RWPE2 (cell line): ENCODE data around the gene ACP2.

Source experiments
- ATAC-seq: fragments of 200-7000 bp; cut with Tn5 transposase; 3 replicates; pipeline ENCODE4 v1.9.1; 2021; ENCODE audit warnings: low read depth
- DNase-seq: peaks from one replicate; pipeline ENCODE4 v3.0.0-alpha.2; 2020; ENCODE audit warnings: low spot score
- H3K27ac ChIP-seq: fragments of 450-650 bp; 2 replicates; pipeline ENCODE4 v1.5.1; 2017; ENCODE audit warnings: mild to moderate bottlenecking; ENCODE audit not compliant: poor library complexity, severe bottlenecking
- H3K27me3 ChIP-seq: fragments of 250-450 bp; sonication (Bioruptor Pico); 2 replicates; pipeline ENCODE4 v1.5.1; 2021; ENCODE audit warnings: mild to moderate bottlenecking, moderate library complexity; ENCODE audit not compliant: insufficient read depth, poor library complexity, severe bottlenecking
- H3K36me3 ChIP-seq: fragments of 250-450 bp; sonication (Bioruptor Pico); 2 replicates; pipeline ENCODE4 v1.5.1; 2020; ENCODE audit warnings: low read depth, mild to moderate bottlenecking, moderate library complexity
- H3K4me1 ChIP-seq: fragments of 250-450 bp; sonication (Bioruptor Pico); 2 replicates; pipeline ENCODE4 v1.5.1; 2021; ENCODE audit warnings: mild to moderate bottlenecking, moderate library complexity; ENCODE audit not compliant: insufficient read depth, poor library complexity, severe bottlenecking
- H3K4me3 ChIP-seq: fragments of 250-450 bp; sonication (Bioruptor Pico); 2 replicates; pipeline ENCODE4 v1.5.1; 2021; ENCODE audit warnings: mild to moderate bottlenecking, moderate library complexity; ENCODE audit not compliant: severe bottlenecking
- H3K9me3 ChIP-seq: fragments of 250-450 bp; sonication (Bioruptor Pico); 2 replicates; pipeline ENCODE4 v1.5.1; 2021; ENCODE audit warnings: mild to moderate bottlenecking, moderate library complexity; ENCODE audit not compliant: severe bottlenecking
- TF ChIP-seq, protein P1 (sequence below): fragments of 450-650 bp; IDR thresholded peaks from one replicate; pipeline ENCODE4 v1.5.1; 2017; ENCODE audit warnings: mild to moderate bottlenecking, moderate library complexity; ENCODE audit not compliant: poor library complexity, severe bottlenecking

Gene ACP2, protein sequence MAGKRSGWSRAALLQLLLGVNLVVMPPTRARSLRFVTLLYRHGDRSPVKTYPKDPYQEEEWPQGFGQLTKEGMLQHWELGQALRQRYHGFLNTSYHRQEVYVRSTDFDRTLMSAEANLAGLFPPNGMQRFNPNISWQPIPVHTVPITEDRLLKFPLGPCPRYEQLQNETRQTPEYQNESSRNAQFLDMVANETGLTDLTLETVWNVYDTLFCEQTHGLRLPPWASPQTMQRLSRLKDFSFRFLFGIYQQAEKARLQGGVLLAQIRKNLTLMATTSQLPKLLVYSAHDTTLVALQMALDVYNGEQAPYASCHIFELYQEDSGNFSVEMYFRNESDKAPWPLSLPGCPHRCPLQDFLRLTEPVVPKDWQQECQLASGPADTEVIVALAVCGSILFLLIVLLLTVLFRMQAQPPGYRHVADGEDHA

DNA sequence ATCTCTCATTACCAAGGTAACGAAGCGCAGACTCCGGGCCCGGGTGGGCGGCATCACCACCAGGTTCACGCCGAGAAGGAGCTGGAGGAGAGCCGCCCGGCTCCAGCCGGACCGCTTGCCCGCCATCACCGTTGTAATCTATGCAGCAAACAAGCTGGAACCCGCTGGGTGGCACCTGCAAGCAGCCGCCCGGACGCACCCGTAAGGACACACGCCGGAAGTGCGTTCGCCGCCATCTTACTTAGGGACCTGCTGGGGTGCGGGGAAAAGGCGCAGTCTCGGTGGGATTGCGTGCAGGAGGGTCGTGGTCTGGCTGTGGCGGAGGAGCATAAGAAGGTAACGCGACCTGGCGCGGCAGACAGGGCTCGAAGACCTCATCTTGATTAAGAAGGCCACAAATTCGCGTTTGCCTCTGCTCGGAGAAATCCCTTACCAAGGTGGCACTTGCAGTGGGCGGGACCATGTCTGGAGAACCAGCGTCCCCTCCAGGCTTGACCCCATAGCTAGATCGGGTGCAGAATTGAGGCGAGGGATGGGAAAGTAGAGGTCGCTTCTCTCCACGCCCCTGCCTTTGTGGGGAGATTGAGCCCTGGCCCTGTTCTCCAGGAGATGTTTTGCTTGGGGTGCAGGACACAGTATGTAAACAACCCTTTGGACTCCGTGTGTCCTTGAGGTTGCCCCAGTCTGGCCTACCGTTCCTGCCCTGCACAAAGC is at the start of gene ACP2:
ACP2 (minus strand) TSS at position 151 of the 714 bp plus-strand sequence; CDS start at position 126, 25 bp downstream.
- TF ChIP-seq, protein P1, sequence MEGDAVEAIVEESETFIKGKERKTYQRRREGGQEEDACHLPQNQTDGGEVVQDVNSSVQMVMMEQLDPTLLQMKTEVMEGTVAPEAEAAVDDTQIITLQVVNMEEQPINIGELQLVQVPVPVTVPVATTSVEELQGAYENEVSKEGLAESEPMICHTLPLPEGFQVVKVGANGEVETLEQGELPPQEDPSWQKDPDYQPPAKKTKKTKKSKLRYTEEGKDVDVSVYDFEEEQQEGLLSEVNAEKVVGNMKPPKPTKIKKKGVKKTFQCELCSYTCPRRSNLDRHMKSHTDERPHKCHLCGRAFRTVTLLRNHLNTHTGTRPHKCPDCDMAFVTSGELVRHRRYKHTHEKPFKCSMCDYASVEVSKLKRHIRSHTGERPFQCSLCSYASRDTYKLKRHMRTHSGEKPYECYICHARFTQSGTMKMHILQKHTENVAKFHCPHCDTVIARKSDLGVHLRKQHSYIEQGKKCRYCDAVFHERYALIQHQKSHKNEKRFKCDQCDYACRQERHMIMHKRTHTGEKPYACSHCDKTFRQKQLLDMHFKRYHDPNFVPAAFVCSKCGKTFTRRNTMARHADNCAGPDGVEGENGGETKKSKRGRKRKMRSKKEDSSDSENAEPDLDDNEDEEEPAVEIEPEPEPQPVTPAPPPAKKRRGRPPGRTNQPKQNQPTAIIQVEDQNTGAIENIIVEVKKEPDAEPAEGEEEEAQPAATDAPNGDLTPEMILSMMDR: peak; percentile 26
- Histone ChIP-seq H3K4me1 (no peaks in the 10 kb centered on the region), H3K9me3 (no peaks in the 10 kb centered on the region), H3K4me3 (peak within 1 kb of the TSS; percentile 84), H3K27me3 (no peaks in the 10 kb centered on the region), H3K27ac (peak within 1 kb of the TSS; percentile 39), H3K36me3 (peaks cover 30% of the 10 kb centered on the region)
- ATAC-seq (peak; percentile 95), DNase-seq (peak; percentile 88)

DNA sequence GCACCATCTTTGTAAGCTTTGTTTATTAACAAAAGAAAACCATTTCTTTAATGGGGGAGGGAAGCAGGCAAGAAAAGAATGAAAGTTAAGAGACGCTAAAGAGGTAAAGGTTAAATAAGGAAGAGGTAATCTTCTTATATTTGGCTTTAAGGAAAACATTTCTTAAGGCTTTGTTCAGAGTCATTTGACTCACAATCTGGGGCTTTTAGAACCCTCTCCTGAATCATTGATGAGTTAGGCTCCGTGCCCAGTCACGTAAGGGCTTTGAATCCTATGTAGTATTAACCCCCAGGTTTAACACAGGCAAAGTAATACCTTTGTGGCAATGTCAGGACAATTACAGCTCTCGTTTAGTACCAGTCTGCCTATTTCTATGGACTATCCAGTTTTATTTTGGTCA is 47.4 kb upstream of the ACP2 start:
- ATAC-seq: no peak
- Histone ChIP-seq H3K4me3 (no peak overlapping the region), H3K4me1 (no peaks in the 10 kb centered on the region), H3K36me3 (peaks cover 39% of the 10 kb centered on the region), H3K9me3 (no peaks in the 10 kb centered on the region), H3K27me3 (no peaks in the 10 kb centered on the region), H3K27ac (no peak overlapping the region)
- TF ChIP-seq, protein P1: no peak
- no peak for DNase-seq

GRCh38 chr11:47295385-47295784 is 46.8 kb upstream of the ACP2 start:
- H3K9me3 ChIP-seq: no peaks in the 10 kb centered on the region
- H3K36me3 ChIP-seq: peaks cover 42% of the 10 kb centered on the region
- H3K4me3 ChIP-seq: no peak overlapping the region
- ATAC-seq (no peak), DNase-seq (no peak)
- H3K4me1 ChIP-seq: no peaks in the 10 kb centered on the region
- TF ChIP-seq, protein P1: no peak
- no peaks in the 10 kb centered on the region for H3K27me3 ChIP-seq
- H3K27ac ChIP-seq: no peak overlapping the region

DNA sequence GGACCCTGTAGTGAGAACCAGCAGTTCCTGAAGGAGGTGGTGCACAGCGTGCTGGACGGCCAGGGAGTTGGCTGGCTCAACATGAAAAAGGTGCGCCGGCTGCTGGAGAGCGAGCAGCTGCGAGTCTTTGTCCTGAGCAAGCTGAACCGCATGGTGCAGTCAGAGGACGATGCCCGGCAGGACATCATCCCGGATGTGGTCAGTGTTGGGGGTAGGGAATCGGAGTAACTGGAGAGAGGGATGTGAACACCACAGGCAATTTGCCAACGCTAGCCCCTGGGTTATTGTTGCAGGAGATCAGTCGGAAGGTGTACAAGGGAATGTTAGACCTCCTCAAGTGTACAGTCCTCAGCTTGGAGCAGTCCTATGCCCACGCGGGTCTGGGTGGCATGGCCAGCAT is 41.2 kb upstream of the ACP2 start:
- ATAC-seq (no peak), DNase-seq (no peak)
- Histone ChIP-seq H3K4me1 (no peaks in the 10 kb centered on the region), H3K4me3 (no peak overlapping the region), H3K27ac (no peak overlapping the region), H3K9me3 (no peaks in the 10 kb centered on the region), H3K27me3 (no peaks in the 10 kb centered on the region), H3K36me3 (peaks cover 35% of the 10 kb centered on the region)
- TF ChIP-seq, protein P1: no peak
